Activated naive CD4-positive, alpha-beta T cell (primary cell): ENCODE data around the gene SERPINB2.

Experiments used
- DNase-seq, 4 experiments: peaks; one replicate each; lab custom pipeline; 2025; lab: John Stamatoyannopoulos, UW

SERPINB2 gene

GRCh38 chr18:63887424-63887823 is at the start of gene SERPINB2:
Gene SERPINB2, plus strand, starts transcription at chr18:63887705. Its CDS starts 3,740 bp downstream, at chr18:63891445.
- DNase-seq = no peak

- DNase-seq = no peak
These were observed 44.5 kb upstream of the SERPINB2 start for GRCh38 chr18:63843008-63843407.

- no peak for DNase-seq
These were observed 43.3 kb upstream of the SERPINB2 start for GRCh38 chr18:63844254-63844653.

- DNase-seq = no peak
These were observed 39.3 kb upstream of the SERPINB2 start for GRCh38 chr18:63848159-63848558.

GRCh38 chr18:63850020-63850419 is 37.5 kb upstream of the SERPINB2 start:
- no peak for DNase-seq

GRCh38 chr18:63850636-63851035 is 36.9 kb upstream of the SERPINB2 start:
- DNase-seq = no peak

- no peak for DNase-seq
These were observed 29.0 kb upstream of the SERPINB2 start for GRCh38 chr18:63858456-63858855.

- DNase-seq = no peak
These were observed 27.6 kb upstream of the SERPINB2 start for GRCh38 chr18:63859781-63860475.

- no peak for DNase-seq
These were observed 27.0 kb upstream of the SERPINB2 start for GRCh38 chr18:63860531-63860930.

- no peak for DNase-seq
These were observed 20.0 kb upstream of the SERPINB2 start for GRCh38 chr18:63867368-63868125.

- DNase-seq = no peak
These were observed 19.0 kb upstream of the SERPINB2 start for GRCh38 chr18:63868546-63868945.

- DNase-seq = no peak
These were observed 18.1 kb upstream of the SERPINB2 start for GRCh38 chr18:63869374-63869773.

GRCh38 chr18:63869851-63870250 is 17.7 kb upstream of the SERPINB2 start:
- DNase-seq = no peak

GRCh38 chr18:63871836-63872235 is 15.7 kb upstream of the SERPINB2 start:
- DNase-seq = no peak

- no peak for DNase-seq
These were observed 14.9 kb upstream of the SERPINB2 start for GRCh38 chr18:63872586-63872985.

- DNase-seq = no peak
These were observed 9.2 kb upstream of the SERPINB2 start for GRCh38 chr18:63878343-63878742.

- DNase-seq = no peak
These were observed 8.6 kb upstream of the SERPINB2 start for GRCh38 chr18:63878925-63879324.

GRCh38 chr18:63879709-63880108 is 7.8 kb upstream of the SERPINB2 start:
- no peak for DNase-seq

GRCh38 chr18:63881851-63882250 is 5.7 kb upstream of the SERPINB2 start:
- no peak for DNase-seq

GRCh38 chr18:63882333-63883141 is 5.0 kb upstream of the SERPINB2 start:
- DNase-seq = no peak

GRCh38 chr18:63883617-63884016 is 3.9 kb upstream of the SERPINB2 start:
- no peak for DNase-seq

GRCh38 chr18:63888470-63889190 is 1.1 kb downstream of the SERPINB2 start:
- no peak for DNase-seq
